AG09309 (cell line): ENCODE data around the gene ROBO4.

Experiments used
- DNase-seq: peaks from one replicate; pipeline ENCODE4 v3.0.0-alpha.2; 2010; ENCODE audit warnings: low read depth
- H3K4me3 ChIP-seq: 2 replicates; pipeline ENCODE4 v1.5.1; 2011; ENCODE audit warnings: mild to moderate bottlenecking, low read depth, low read length, moderate library complexity; ENCODE audit not compliant: control insufficient read depth
- TF ChIP-seq, protein P1 (sequence below): IDR thresholded peaks from 2 replicates; pipeline ENCODE4 v1.5.1; 2011; ENCODE audit warnings: mild to moderate bottlenecking, low read depth, low read length, inconsistent platforms; ENCODE audit not compliant: insufficient read depth, control insufficient read depth; ENCODE audit errors: missing control alignments

ROBO4 gene

DNA sequence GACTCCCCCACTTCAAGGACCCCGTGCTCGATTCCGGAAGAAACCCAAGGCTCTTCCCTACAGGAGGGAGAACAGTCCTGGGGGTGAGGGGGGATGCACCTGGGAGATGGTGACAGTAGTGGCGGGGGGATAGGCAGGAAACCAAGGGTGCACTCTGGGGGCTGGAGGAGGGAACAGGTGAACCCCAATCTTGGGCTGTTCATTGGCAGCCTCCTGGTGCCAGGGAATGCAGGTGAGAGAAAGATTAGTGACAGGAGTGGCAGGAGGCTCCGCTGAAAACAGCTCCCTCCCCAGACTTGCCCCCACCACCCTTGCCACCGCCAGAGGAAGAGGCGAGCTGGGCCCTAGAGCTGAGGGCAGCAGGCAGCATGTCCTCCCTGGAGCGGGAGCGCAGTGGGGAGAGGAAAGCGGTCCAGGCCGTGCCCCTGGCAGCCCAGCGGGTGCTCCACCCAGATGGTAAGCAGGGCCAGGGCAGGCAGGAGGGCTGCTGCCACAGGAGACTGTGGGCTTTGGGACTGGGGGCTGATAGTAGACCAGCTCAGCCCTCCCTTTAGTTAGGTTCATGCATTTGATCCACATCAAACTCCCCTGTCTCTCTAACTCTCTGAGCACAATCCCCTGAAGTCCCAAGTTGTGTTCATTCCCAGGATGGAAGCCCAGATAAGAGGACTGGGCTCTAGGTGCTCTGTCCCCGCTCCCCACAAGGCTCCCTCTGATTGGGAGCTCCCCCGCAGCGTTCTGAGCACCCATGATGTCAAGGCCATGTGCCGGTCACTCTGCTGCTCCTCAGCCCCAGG lies 18.0 kb downstream of the ROBO4 start:
- no peak overlapping the region for H3K4me3 ChIP-seq
- DNase-seq, result no peak
- TF ChIP-seq, protein P1, sequence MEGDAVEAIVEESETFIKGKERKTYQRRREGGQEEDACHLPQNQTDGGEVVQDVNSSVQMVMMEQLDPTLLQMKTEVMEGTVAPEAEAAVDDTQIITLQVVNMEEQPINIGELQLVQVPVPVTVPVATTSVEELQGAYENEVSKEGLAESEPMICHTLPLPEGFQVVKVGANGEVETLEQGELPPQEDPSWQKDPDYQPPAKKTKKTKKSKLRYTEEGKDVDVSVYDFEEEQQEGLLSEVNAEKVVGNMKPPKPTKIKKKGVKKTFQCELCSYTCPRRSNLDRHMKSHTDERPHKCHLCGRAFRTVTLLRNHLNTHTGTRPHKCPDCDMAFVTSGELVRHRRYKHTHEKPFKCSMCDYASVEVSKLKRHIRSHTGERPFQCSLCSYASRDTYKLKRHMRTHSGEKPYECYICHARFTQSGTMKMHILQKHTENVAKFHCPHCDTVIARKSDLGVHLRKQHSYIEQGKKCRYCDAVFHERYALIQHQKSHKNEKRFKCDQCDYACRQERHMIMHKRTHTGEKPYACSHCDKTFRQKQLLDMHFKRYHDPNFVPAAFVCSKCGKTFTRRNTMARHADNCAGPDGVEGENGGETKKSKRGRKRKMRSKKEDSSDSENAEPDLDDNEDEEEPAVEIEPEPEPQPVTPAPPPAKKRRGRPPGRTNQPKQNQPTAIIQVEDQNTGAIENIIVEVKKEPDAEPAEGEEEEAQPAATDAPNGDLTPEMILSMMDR, result no peak

DNA sequence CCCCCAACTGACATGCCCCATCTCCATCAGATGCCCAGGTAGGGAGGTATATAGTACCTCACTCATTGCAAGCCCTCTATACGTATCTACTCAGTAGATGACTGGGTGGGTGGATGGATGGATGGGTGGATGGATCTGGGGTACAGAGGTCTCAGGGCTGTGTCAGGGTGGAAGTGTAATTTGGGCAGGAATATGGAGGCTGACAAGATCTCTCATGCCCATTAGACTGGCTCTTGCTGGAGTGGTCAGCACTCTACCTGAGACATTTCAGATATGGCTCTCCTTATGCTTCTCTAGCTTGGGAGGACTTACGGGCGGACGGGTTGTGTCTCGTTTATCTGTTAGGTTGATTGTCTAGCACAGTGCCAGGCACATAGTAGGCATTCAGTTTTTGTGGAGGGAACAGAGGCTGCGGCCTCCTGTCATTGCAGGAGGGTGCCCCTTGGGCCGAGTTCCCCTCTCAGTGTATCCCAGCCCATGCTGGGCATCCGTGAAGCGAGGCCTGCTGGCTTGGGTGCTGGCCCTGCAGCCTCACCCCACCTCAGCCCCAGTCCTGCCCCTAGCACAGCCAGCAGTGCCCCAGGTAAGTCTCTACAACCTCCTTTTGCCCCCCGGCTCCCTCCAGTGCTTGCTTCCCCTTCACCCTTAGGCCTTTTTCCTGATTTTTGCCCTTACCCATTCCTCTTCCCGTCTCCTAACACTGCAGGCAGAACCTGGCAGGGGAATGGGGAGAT lies 18.7 kb downstream of the ROBO4 start:
- DNase-seq, result no peak
- no peak overlapping the region for H3K4me3 ChIP-seq
- TF ChIP-seq, protein P1, result no peak

DNA sequence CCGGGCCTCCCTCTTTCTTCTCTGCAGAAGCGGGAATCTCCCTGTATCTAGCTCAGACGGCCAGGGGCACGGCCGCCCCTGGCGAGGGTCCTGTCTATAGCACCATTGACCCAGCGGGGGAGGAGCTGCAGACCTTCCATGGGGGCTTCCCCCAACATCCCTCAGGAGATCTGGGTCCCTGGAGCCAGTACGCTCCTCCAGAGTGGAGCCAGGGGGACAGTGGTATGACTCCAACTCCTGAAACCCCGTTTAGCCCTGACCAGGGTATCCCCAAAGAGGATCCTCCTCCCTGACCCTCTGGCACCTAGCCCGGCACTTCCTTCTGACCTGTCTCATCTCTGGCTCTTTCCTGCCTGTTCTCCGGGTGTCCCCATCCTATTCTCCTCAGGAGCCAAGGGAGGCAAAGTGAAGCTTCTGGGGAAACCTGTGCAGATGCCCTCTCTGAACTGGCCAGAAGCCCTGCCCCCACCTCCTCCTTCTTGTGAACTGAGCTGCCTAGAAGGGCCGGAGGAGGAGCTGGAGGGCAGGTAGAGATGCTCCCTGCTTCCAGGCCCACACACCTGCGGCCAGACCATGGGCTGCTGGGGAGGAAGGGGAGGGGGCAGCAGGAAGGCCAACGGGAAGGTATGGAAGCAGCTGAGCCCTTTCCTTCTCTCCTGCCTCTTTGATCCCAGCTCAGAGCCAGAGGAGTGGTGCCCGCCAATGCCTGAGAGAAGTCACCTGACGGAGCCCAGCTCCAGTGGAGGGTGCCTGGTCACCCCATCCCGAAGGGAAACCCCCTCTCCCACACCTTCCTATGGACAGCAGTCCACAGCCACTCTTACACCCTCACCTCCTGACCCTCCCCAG lies 19.5 kb downstream of the ROBO4 start:
- TF ChIP-seq, protein P1, result no peak
- DNase-seq, result no peak
- H3K4me3 ChIP-seq, result no peak overlapping the region

DNA sequence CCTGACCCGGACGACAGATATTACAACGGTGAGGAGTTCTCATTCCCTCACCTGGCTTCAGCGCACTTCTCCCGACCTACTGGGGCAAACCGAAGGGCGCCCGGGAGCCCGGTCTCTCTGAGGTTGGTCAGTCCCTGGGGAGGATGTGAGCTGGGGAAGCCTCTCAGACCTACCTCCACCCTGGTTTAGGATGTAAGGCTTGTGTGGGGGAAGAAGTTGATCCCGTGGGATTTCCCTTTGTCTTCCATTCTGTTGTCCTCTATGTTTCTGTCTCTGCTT lies 20.1 kb downstream of the ROBO4 start:
- DNase-seq, result no peak
- TF ChIP-seq, protein P1, result no peak
- H3K4me3 ChIP-seq, result no peak overlapping the region

DNA sequence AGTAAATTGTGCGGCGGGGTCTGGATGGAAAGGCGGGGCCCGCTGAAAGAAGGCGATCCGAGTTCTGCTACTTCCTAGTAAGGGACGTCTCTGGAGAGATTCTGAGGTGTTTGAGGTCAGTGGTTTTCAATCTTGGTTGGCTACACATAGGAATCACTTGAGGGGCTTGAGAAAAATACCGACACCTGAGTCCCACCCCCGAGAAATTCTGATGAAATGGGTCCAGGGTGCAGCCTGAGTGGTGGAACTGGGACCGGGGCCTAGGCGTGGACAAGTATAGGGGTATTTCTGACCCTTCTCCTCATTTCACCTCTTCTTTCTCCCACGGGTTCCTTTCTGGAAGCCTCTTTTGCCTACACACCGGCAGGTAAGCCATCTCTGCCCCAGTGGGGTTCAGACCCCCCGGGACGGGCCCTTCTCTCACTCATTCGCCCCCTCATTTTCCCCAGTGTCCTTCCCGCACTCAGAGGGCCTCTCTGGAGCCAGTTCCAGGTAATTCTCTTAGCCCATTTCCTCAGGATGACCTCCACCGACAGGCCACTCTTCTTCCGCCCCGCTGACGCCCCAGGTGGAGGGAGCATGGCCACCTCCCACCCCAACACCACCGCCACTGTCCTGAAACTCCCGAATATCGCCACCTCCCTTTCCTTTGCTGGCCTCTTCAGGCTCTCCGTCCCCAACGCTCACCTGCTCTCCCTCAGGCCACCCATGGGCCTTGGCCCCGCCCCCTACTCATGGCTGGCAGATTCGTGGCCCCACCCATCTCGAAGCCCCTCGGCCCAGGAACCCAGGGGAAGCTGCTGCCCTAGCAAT lies 20.6 kb downstream of the ROBO4 start:
- peak overlapping the region; percentile 56 for H3K4me3 ChIP-seq
- TF ChIP-seq, protein P1, result no peak
- no peak for DNase-seq
